ELR (cell line): ENCODE results near the gene CTSK.
"Not testable (repeated sequence)": the region's sequence is repeated elsewhere in the genome, so short reads cannot be mapped to it uniquely, and the experiment has no call there.

Experiments
- DNase-seq: peaks from one replicate; pipeline ENCODE4 v3.0.0-alpha.2; 2015; ENCODE audit warnings: low read depth

The CTSK gene

GRCh38 chr1:150807249-150808023 lies 624 bp downstream of the CTSK start:
- peak; percentile 15 for DNase-seq

DNA sequence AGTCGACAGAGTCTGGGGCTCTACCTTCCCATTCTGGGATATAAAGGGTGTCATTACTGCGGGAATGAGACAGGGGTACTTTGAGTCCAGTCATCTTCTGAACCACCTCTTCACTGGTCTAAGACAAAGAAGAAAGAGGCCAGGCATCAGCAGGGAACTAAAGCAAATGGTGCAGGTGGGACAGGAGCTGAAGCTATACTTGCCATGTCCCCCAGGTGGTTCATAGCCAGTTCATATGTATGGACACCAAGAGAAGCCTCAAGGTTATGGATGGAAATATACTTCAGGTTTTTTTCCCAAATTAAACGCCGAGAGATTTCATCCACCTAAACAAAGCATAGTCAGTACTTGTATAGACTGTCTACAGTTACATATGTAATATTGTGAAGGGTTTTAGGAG lies 2.2 kb downstream of the CTSK start:
- no peak for DNase-seq

GRCh38 chr1:150804671-150805070 lies 3.4 kb downstream of the CTSK start:
- no peak for DNase-seq

GRCh38 chr1:150799089-150799488 lies 9.0 kb downstream of the CTSK start:
- DNase-seq = no peak

DNA sequence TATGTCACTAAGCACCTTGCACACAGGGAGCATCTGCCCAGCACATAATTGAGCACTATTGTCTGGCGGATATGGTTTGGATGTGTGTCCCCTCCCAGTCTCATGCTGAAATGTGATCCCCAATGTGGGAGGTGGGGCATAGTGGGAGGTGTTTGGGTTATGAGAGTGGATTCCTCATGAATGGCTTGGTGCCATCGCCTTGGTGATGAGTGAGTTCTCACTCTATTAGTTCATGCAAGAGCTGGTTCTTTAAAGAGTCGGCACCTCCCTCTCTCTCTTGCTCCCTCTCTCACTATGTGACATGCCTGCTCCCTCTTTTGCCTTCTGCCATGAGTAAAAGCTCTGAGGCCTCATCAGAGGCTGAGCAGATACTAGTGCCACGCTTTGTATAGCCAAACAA lies 9.5 kb downstream of the CTSK start:
- no peak for DNase-seq

DNA sequence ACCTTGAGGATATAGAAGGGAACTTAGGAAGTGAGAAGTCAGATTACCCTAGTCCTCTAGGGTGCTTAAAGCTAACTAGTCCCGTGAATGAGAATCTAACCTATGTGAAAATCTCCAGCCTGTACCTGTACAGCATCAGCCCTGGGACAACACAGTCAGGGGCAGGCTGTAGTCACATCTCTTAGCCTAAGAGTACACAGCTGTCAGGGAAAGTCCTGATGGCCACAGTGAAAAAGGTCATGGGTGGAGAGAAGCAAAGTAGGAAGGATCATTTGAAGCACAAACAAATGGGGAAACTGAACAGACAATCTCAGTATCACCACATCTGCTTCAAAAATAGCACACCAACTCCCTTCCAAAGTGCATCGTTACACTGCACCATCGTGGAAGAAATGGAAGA lies 11.7 kb downstream of the CTSK start:
- DNase-seq = no peak

GRCh38 chr1:150793778-150794177 lies 14.3 kb downstream of the CTSK start:
- not testable (repeated sequence) for DNase-seq

DNA sequence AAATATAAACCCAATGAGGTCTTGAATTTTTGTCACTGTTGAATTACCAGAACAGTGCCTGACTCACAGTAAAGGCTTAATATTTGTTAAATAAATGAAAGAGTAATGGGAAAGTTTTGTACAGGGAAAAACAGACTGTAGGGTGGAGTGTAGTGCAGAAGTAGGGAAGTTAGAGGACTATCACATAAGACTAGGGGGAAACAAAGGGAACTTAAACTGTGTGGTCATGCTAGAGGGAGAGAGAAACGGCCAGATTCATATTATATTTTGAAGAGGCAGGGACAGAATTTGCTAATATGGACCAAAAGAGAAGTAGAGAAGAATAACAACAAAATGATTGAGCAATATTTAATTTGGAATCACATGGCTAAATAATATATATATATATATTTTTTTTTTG lies 14.8 kb downstream of the CTSK start:
- DNase-seq = no peak

DNA sequence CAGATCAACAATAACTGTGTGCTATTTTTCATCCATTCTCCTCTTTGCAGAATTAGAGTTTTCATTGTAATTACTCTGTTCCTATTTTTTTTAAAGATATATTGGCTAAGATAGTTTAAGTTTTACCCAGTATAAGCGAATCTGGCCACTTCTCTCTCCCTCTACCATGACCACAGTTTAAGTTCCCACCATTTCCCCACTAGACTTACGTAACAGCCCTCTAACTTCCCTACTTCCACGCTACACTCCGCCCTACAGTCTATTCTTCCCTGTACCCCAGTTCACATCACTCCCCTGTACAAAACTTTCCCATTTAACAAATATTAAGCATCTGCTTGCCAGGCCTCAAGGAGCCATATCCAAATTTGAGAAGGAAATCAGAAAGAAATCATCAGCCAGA lies 16.5 kb downstream of the CTSK start:
- DNase-seq = no peak

DNA sequence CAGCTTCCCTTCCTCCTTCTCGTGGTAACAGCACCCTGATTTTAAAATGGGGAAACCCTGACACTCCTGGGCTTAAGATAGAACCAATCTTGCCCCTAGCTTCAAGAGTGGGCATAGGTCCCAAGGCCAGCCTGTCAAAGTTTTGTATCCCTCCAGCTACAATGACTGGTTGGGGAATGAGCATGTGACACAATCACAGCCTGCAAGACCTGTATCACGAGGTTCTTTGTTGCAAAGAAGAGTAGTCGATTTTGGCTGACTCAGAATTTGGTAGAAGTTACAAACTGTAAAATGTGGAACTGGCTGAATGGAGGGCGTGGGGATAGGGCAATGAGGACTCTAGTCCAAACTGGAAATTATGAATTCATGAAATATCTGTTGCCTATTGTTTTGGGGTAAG lies 18.7 kb downstream of the CTSK start:
- no peak for DNase-seq

DNA sequence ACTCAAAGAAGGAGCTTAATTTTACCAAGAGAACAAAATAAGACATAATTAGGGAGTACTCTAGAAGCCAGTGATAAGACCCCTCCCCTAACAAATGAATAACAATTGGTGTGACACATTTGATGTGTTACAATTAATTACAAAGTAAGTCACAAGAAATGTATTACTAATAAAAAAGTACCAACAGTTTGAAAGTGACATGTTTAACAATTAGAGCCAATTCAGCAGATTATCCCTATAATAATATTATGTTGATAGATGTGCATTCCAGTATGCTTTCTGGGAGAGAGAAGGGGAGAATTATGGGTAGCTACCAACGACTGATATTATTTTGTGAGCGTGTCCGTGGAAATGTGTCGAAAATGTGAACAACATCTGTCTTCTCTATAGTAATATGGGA lies 19.1 kb downstream of the CTSK start:
- DNase-seq = no peak

- DNase-seq = no peak
These were observed 20.6 kb downstream of the CTSK start for GRCh38 chr1:150787455-150787854.

- no peak for DNase-seq
These were observed 27.6 kb downstream of the CTSK start for GRCh38 chr1:150780510-150780909.

GRCh38 chr1:150778409-150778808 lies 29.7 kb downstream of the CTSK start:
- peak; percentile 37 for DNase-seq

GRCh38 chr1:150777544-150777943 lies 30.5 kb downstream of the CTSK start:
- no peak for DNase-seq

DNA sequence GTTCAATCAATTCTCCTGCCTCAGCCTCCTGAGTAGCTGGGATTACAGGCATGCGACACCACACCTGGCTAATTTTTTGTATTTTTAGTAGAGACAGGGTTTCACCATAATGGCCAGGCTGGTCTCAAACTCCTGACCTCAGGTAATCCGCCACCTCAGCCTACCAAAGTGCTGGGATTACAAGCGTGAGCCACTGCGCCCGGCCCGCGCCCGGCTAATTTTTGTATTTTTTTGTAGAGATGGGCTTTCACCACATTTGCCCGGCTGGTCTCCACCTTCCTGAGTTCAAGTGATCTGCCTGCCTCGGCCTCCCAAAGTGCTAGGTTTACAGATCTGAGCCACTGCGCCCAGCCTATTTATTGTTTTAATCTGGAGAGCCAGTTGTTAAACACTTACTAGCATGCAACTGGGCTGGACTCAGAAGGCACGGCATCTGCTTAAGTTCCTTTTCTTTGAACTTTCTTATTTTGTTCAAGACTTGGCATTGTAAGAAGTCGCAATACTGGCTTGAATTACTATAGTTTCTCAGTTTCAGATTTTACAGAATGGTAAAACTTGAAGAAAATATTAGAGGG lies 32.0 kb downstream of the CTSK start:
- not testable (repeated sequence) for DNase-seq

DNA sequence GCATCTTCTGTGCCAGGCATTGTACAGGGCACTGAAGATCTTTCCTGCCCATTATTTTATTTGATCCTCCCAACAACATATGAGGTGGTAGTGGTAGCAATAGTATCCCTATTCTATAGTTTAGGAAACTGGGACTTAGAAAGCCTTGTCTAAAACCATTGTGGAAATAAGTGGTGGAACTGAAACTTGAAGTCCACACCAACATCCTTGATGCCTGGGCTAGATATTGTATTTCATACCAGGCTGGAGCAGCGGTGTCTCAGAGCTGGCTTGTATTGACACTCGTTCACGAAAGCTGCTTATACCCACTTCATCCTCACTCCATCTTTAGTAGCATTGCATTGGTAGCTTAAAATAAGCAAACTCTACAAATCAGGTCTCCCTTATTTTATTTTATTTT lies 32.8 kb downstream of the CTSK start:
- DNase-seq = no peak

DNA sequence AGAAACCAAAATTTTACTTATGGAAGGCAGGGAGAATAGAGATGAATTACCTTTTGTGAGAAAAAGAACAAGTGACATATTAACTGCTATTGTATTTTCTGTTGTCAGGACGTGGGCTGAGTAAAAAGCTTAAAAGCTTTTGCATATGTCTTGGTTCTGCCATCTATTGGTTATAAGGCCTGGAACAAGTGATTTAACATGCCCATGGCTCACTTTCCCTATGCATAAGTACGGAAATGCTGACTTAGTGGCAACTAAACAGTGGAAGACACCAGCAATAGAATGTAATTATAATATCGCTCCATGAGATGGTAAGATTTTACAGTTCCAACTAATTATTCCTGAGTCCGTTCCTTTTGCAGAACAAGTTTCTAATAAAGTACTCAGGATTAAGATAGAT lies 35.7 kb downstream of the CTSK start:
- DNase-seq = no peak

DNA sequence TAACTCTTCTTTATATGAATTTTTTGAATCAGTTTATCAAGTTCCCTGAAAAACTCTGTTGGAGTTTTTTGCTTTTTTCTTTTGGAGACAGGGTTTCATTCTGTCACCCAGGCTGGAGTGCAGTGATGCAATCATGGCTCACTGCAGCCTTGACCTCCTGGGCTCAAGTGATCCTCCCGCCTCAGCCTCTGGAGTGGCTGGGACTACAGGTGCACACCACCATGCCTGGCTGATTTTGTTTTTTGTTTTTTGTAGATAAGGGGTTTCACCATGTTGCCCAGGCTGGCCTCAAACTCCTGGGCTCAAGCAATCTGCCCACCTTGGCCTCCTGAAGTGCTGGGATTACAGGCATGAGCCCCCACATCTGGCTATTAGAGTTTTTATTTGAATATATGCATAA lies 40.4 kb downstream of the CTSK start:
- DNase-seq = not testable (repeated sequence)

GRCh38 chr1:150765977-150766301 lies 42.1 kb downstream of the CTSK start:
- not testable (repeated sequence) for DNase-seq

- peak; percentile 50 for DNase-seq
These were observed 42.6 kb downstream of the CTSK start, which contains the start of gene CTSS for GRCh38 chr1:150765296-150765976. TSS of gene CTSS (minus strand) at chr1:150765778. CDS start at chr1:150764763, 1,015 bp downstream.

- DNase-seq = peak; percentile 93
These were observed 43.4 kb downstream of the CTSK start for GRCh38 chr1:150764617-150765101.

GRCh38 chr1:150763018-150763417 lies 45.0 kb downstream of the CTSK start:
- DNase-seq = no peak
